Caco-2 (cell line): Measurements from ENCODE around the gene DDX39B. TPM values are rescaled to one million over a fixed set of nuclear protein-coding genes. Genes with fewer than 3 reads are reported as not detected.
A peak's percentile ranks its signal among the peaks of the same experiment; 100 is the strongest.
"Not testable (repeated sequence)": the region's sequence is repeated elsewhere in the genome, so short reads cannot be mapped to it uniquely, and the experiment has no call there.

ENCODE experiments used
- Bru-seq: library from RNA; stranded (reverse); fragments of 400-500 nt; gene quantifications from one replicate; lab custom pipeline; 2021; lab: Mats Ljungman, UMichigan
- BruChase-seq, 2 experiments: library from RNA; stranded (reverse); fragments of 400-500 nt; gene quantifications; one replicate each; lab custom pipeline; 2021; lab: Mats Ljungman, UMichigan
- BruUV-seq: library from RNA; stranded (reverse); fragments of 400-500 nt; replicated peaks from 2 replicates; lab custom pipeline; 2021; lab: Mats Ljungman, UMichigan
- CTCF ChIA-PET: fragments of 300-600 bp; sonication (Branson Sonifier 250); formaldehyde crosslinking; loops from one replicate; lab custom pipeline; 2022; ENCODE audit warnings: antibody characterized with exemption; lab: Charles Lee
- POLR2A ChIA-PET: fragments of 300-600 bp; sonication (Branson Sonifier 250); formaldehyde crosslinking; loops from one replicate; lab custom pipeline; 2022; ENCODE audit warnings: antibody characterized with exemption; lab: Charles Lee
- DNase-seq, 2 experiments: peaks; one replicate each; pipeline versions ENCODE4 v3.0.0 to v3.0.0-alpha.2; 2020 to 2022
- H3K27me3 ChIP-seq: replicated peaks from 2 replicates; pipeline ENCODE4 v1.6.0; 2011; ENCODE audit warnings: low read length; ENCODE audit not compliant: control insufficient read depth, insufficient read depth
- H3K36me3 ChIP-seq: 2 replicates; pipeline ENCODE4 v1.5.1; 2011; ENCODE audit warnings: low read length; ENCODE audit not compliant: control insufficient read depth, insufficient read depth
- H3K4me1 ChIP-seq: fragments of 250-450 bp; sonication (Bioruptor Pico); 2 replicates; pipeline ENCODE4 v1.5.1; 2020; ENCODE audit warnings: mild to moderate bottlenecking
- H3K4me3 ChIP-seq: 2 replicates; pipeline ENCODE4 v1.5.1; 2011; ENCODE audit warnings: low read depth, mild to moderate bottlenecking, control low read depth, low read length
- H3K9me3 ChIP-seq: fragments of 250-450 bp; sonication (Bioruptor Pico); 2 replicates; pipeline ENCODE4 v1.5.1; 2020; ENCODE audit warnings: mild to moderate bottlenecking, moderate library complexity
- H3K27ac Mint-ChIP-seq: one replicate; pipeline ENCODE4 v1.8.0; 2022; ENCODE audit warnings: mixed read lengths; ENCODE audit not compliant: unreplicated experiment
- H3K27me3 Mint-ChIP-seq: one replicate; pipeline ENCODE4 v1.8.0; 2022; ENCODE audit warnings: mixed read lengths; ENCODE audit not compliant: insufficient read depth, unreplicated experiment
- H3K36me3 Mint-ChIP-seq: one replicate; pipeline ENCODE4 v1.8.0; 2022; ENCODE audit warnings: mild to moderate bottlenecking, mixed read lengths; ENCODE audit not compliant: insufficient read depth, unreplicated experiment
- H3K4me1 Mint-ChIP-seq: one replicate; pipeline ENCODE4 v1.8.0; 2022; ENCODE audit warnings: low read depth, mixed read lengths; ENCODE audit not compliant: unreplicated experiment
- H3K4me3 Mint-ChIP-seq: one replicate; pipeline ENCODE4 v1.8.0; 2022; ENCODE audit warnings: mild to moderate bottlenecking, moderate library complexity, mixed read lengths; ENCODE audit not compliant: unreplicated experiment
- H3K9me3 Mint-ChIP-seq: one replicate; pipeline ENCODE4 v1.8.0; 2022; ENCODE audit warnings: mixed read lengths; ENCODE audit not compliant: unreplicated experiment
- intact Hi-C: fragments of 100-400 bp; cut with micrococcal nuclease; formaldehyde crosslinking; loops from one replicate; pipeline ENCODE4 v1.10.0; 2022; ENCODE audit not compliant: unreplicated experiment
- long read RNA-seq: library from polyadenylated mRNA; stranded (forward); transcript quantifications from one replicate; pipeline ENCODE4 v2.0.0, GENCODE V29; 2022
- total RNA-seq: library from RNA; stranded (reverse); gene quantifications from 2 replicates; pipeline ENCODE4 v1.2.3, GENCODE V29; 2022
- TF ChIP-seq, protein P1 (sequence below), 2 experiments: fragments of 200-600 bp in 1 of 2; IDR thresholded peaks; 1 replicate in 1 of 2; 2 replicates in 1 of 2; pipeline versions ENCODE4 v1.5.1 to v1.8.0; 2011 to 2022; ENCODE audit warnings: antibody characterized with exemption in 1 of 2, control low read depth in 1 of 2, inconsistent platforms in 1 of 2, low read depth in 1 of 2, low read length in 1 of 2, mild to moderate bottlenecking in 1 of 2, moderate library complexity in 1 of 2; ENCODE audit not compliant: insufficient read depth in 1 of 2, severe bottlenecking in 1 of 2, unreplicated experiment in 1 of 2

The DDX39B gene
- total RNA-seq, result 416 and 423 TPM in 2 replicates
- Bru-seq, nascent RNA, result percentile 56 among the genes with signal in this experiment
- percentile 72 among the genes with signal in this experiment for BruChase-seq, experiment 1, labeled RNA remaining after a 2-hour chase
- BruChase-seq, experiment 2, labeled RNA remaining after a 6-hour chase, result percentile 78 among the genes with signal in this experiment
- long read RNA-seq, full-length matches to known transcripts, result 235 of 294 reads
- long read RNA-seq, partial matches to known transcripts, result 25 of 294 reads
- long read RNA-seq, other reads (novel, unspliced or antisense), result 34 of 294 reads

GRCh38 chr6:31541658-31542521 lies at the start of gene DDX39B:
DDX39B (minus strand) TSS chr6:31542003; CDS start chr6:31540532, 1,471 bp downstream.
- peak within 1 kb of the TSS; percentile 67 for H3K4me3 ChIP-seq

GRCh38 chr6:31590691-31591090 lies 48.9 kb upstream of the DDX39B start:
- H3K9me3 Mint-ChIP-seq, H3K4me1 Mint-ChIP-seq, BruUV-seq, H3K36me3 ChIP-seq, H3K9me3 ChIP-seq, H3K36me3 Mint-ChIP-seq, H3K27ac Mint-ChIP-seq, DNase-seq, H3K27me3 Mint-ChIP-seq, CTCF ChIA-PET, H3K27me3 ChIP-seq, H3K4me1 ChIP-seq, H3K4me3 Mint-ChIP-seq, H3K4me3 ChIP-seq, POLR2A ChIA-PET, intact Hi-C loops: not testable (repeated sequence)

More at GRCh38 chr6:31541658-31542521, at the start of gene DDX39B:
- ChIA-PET CTCF (interaction anchor here (0.6 to 2.4 kb wide), 4 partner anchors 9 to 1658 kb away, joined by 3 to 6 read pairs (median 4); no protein-coding TSS in a partner anchor), POLR2A (interaction anchor here (0.6 to 1.8 kb wide), 15 partner anchors 8 to 384 kb away, joined by 3 to 13 read pairs (median 5); partner anchors contain the start of genes APOM, C6orf47, CLIC1 and GPANK1)
- H3K36me3 Mint-ChIP-seq, result peaks cover 59% of the 10 kb centered on the region
- intact Hi-C loops, result no loop called here
- 0 out of 2 replicates have a peak, but pooled peaks cover 1% of the 10 kb centered on the region for H3K36me3 ChIP-seq
- TF ChIP-seq, protein P1, sequence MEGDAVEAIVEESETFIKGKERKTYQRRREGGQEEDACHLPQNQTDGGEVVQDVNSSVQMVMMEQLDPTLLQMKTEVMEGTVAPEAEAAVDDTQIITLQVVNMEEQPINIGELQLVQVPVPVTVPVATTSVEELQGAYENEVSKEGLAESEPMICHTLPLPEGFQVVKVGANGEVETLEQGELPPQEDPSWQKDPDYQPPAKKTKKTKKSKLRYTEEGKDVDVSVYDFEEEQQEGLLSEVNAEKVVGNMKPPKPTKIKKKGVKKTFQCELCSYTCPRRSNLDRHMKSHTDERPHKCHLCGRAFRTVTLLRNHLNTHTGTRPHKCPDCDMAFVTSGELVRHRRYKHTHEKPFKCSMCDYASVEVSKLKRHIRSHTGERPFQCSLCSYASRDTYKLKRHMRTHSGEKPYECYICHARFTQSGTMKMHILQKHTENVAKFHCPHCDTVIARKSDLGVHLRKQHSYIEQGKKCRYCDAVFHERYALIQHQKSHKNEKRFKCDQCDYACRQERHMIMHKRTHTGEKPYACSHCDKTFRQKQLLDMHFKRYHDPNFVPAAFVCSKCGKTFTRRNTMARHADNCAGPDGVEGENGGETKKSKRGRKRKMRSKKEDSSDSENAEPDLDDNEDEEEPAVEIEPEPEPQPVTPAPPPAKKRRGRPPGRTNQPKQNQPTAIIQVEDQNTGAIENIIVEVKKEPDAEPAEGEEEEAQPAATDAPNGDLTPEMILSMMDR (IDR thresholded peaks at IDR 0.05; ENCODE audit: insufficient read depth in 1 of 2, low read depth in 1 of 2, low read length in 1 of 2, severe bottlenecking in 1 of 2, unreplicated experiment in 1 of 2), result no peak
- peak; percentile 94 to 96 for DNase-seq
- peak within 1 kb of the TSS; percentile 73 for H3K4me3 Mint-ChIP-seq
- H3K9me3 ChIP-seq, result no peaks in the 10 kb centered on the region
- H3K9me3 Mint-ChIP-seq, result no peaks in the 10 kb centered on the region
- no peaks in the 10 kb centered on the region for H3K27me3 ChIP-seq
- no peaks in the 10 kb centered on the region for H3K27me3 Mint-ChIP-seq
- no TSS peak for BruUV-seq
- H3K27ac Mint-ChIP-seq, result peak within 1 kb of the TSS; percentile 91
- H3K4me1 ChIP-seq, result no peaks in the 10 kb centered on the region; the same call in 1 of the 2 replicates
- H3K4me1 Mint-ChIP-seq, result peaks cover 23% of the 10 kb centered on the region

DNA sequence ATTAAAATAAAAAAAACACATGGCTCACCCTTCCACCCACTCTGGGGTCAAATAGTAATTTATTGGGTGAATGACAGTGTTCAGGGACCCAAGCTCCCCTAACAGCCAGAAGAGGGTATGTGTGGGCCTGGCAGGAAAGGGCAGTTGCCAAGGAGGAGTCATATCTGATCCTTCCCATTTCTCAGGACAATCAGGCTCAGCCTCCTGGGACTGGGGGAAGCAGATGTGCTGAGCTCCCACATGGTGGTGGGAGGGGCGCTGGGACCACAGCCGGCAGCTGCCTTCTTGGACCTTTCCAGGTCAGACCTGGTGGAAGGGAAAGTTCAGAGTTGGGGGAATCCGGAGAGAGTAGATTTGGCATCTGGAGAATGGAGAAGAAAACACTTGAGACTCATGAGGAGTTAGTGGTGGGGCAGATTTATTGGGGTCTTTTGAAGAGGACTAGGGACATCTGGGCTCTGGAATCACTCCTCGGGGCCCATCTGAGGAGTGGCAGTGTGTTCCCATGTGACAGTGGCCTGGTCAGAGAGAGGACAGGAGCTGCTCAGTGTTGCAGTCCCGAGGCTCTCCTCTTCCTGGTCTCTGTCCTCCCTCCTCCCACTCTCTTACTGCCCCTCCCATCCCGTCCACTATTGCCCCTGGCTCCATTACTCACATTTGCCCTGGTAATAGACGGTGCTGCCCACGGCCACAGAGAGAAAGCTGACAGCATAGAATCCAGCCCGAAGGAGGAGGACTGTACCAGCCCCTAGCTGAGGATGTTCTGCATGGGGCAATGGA lies 47.3 kb upstream of the DDX39B start:
- BruUV-seq, result no TSS peak
- DNase-seq, result no peak
- TF ChIP-seq, protein P1 (IDR thresholded peaks at IDR 0.05; ENCODE audit: insufficient read depth in 1 of 2, low read depth in 1 of 2, low read length in 1 of 2, severe bottlenecking in 1 of 2, unreplicated experiment in 1 of 2), result no peak
- no peak overlapping the region for H3K27ac Mint-ChIP-seq
- H3K9me3 Mint-ChIP-seq, result no peaks in the 10 kb centered on the region
- no peaks in the 10 kb centered on the region for H3K36me3 Mint-ChIP-seq
- H3K4me3 Mint-ChIP-seq, result no peak overlapping the region
- H3K4me1 Mint-ChIP-seq, result no peaks in the 10 kb centered on the region
- CTCF ChIA-PET, result interaction anchor here (1.3 kb wide), 1 partner anchor 9 kb away, joined by 3 read pairs; no protein-coding TSS in a partner anchor
- Histone ChIP-seq H3K9me3 (no peaks in the 10 kb centered on the region), H3K27me3 (no peaks in the 10 kb centered on the region), H3K4me3 (no peak overlapping the region), H3K4me1 (no peaks in the 10 kb centered on the region), H3K36me3 (no peaks in the 10 kb centered on the region)
- POLR2A ChIA-PET, result no interaction called here
- no peaks in the 10 kb centered on the region for H3K27me3 Mint-ChIP-seq
- intact Hi-C loops, result no loop called here
